HEK293 (cell line): ENCODE results near the gene MUC4.
"Not testable (repeated sequence)": the region's sequence is repeated elsewhere in the genome, so short reads cannot be mapped to it uniquely, and the experiment has no call there.

ENCODE experiments used
- CTCF ChIA-PET: fragments of 350-600 bp; formaldehyde crosslinking; extraction: SDS; loops from one replicate; lab custom pipeline; 2021; ENCODE audit warnings: antibody characterized with exemption; lab: Yijun Ruan, JAX
- POLR2A ChIA-PET: fragments of 300-600 bp; formaldehyde crosslinking; extraction: SDS; loops from one replicate; lab custom pipeline; 2020; ENCODE audit warnings: antibody characterized with exemption, inconsistent platforms; lab: Yijun Ruan, JAX
- H3K27ac ChIP-seq: fragments of 200-500 bp; sonication (Bioruptor generic); 2 replicates; pipeline ENCODE4 v1.5.1; 2014; ENCODE audit warnings: low read depth, low read length, control low read depth, inconsistent platforms; ENCODE audit errors: extremely low read depth
- H3K36me3 ChIP-seq, 2 experiments: fragments of 200-500 bp in 1 of 2; sonication (Bioruptor generic) in 1 of 2; 1 replicate in 1 of 2; 2 replicates in 1 of 2; pipeline ENCODE4 v1.5.1; 2014 to 2017; ENCODE audit warnings: inconsistent platforms in 2 of 2, low read length in 2 of 2; ENCODE audit not compliant: control insufficient read depth in 2 of 2, insufficient read depth in 1 of 2
- H3K4me1 ChIP-seq: fragments of 200-500 bp; sonication (Bioruptor generic); 2 replicates; pipeline ENCODE4 v1.5.1; 2014; ENCODE audit warnings: mild to moderate bottlenecking, low read length, inconsistent platforms; ENCODE audit not compliant: control insufficient read depth, insufficient read depth
- H3K4me3 ChIP-seq: 2 replicates; pipeline ENCODE4 v1.5.1; 2011; ENCODE audit warnings: low read depth, mild to moderate bottlenecking, control low read depth, low read length, moderate library complexity
- H3K9me3 ChIP-seq: fragments of 200-500 bp; sonication (Bioruptor generic); 2 replicates; pipeline ENCODE4 v1.5.1; 2014; ENCODE audit warnings: low read depth, low read length, inconsistent platforms; ENCODE audit not compliant: control insufficient read depth, insufficient read depth
- GLI2 ChIP-seq: fragments of 450-650 bp; formaldehyde crosslinking; IDR thresholded peaks from 2 replicates; pipeline ENCODE4; 2017; ENCODE audit warnings: missing biosample characterization, missing genetic modification characterization, low read depth, borderline replicate concordance
- OVOL3 ChIP-seq: fragments of 450-650 bp; formaldehyde crosslinking; IDR thresholded peaks from 2 replicates; pipeline ENCODE4 v1.5.1; 2016; ENCODE audit warnings: missing biosample characterization, missing genetic modification characterization
- PRDM2 ChIP-seq: fragments of 450-650 bp; formaldehyde crosslinking; IDR thresholded peaks from 2 replicates; pipeline ENCODE4 v1.5.1; 2016; ENCODE audit warnings: missing biosample characterization, missing genetic modification characterization, borderline replicate concordance
- YY1 ChIP-seq: fragments of 450-650 bp; formaldehyde crosslinking; IDR thresholded peaks from 2 replicates; pipeline ENCODE4 v1.5.1; 2018; ENCODE audit warnings: missing biosample characterization, missing genetic modification characterization
- ZNF121 ChIP-seq: fragments of 450-650 bp; formaldehyde crosslinking; IDR thresholded peaks from 2 replicates; pipeline ENCODE4 v1.5.1; 2016; ENCODE audit warnings: missing biosample characterization, missing genetic modification characterization
- ZNF138 ChIP-seq: fragments of 450-650 bp; formaldehyde crosslinking; IDR thresholded peaks from 2 replicates; pipeline ENCODE4 v1.5.1; 2016; ENCODE audit warnings: missing biosample characterization, missing genetic modification characterization, borderline replicate concordance
- ZNF324 ChIP-seq: fragments of 450-650 bp; formaldehyde crosslinking; IDR thresholded peaks from 2 replicates; pipeline ENCODE4 v1.5.1; 2016; ENCODE audit warnings: missing biosample characterization, missing genetic modification characterization
- ZNF404 ChIP-seq: fragments of 450-650 bp; formaldehyde crosslinking; IDR thresholded peaks from 2 replicates; pipeline ENCODE4 v1.5.1; 2017; ENCODE audit warnings: missing biosample characterization, missing genetic modification characterization
- ZNF513 ChIP-seq: fragments of 450-650 bp; IDR thresholded peaks from 2 replicates; pipeline ENCODE4 v1.5.1; 2018; ENCODE audit warnings: missing biosample characterization, missing genetic modification characterization
- ZNF549 ChIP-seq: fragments of 450-650 bp; IDR thresholded peaks from 2 replicates; pipeline ENCODE4 v1.5.1; 2018; ENCODE audit warnings: missing biosample characterization, missing genetic modification characterization, mild to moderate bottlenecking, inconsistent platforms, moderate library complexity
- ZNF561 ChIP-seq: fragments of 450-650 bp; IDR thresholded peaks from 2 replicates; pipeline ENCODE4 v1.5.1; 2018; ENCODE audit warnings: missing biosample characterization, missing genetic modification characterization, borderline replicate concordance
- ZNF639 ChIP-seq: fragments of 450-650 bp; formaldehyde crosslinking; IDR thresholded peaks from 2 replicates; pipeline ENCODE4 v1.5.1; 2016; ENCODE audit warnings: missing biosample characterization, missing genetic modification characterization
- ZNF692 ChIP-seq: fragments of 450-650 bp; formaldehyde crosslinking; IDR thresholded peaks from 2 replicates; pipeline ENCODE4 v1.5.1; 2016; ENCODE audit warnings: missing biosample characterization, missing genetic modification characterization
- ZNF704 ChIP-seq: fragments of 450-650 bp; formaldehyde crosslinking; IDR thresholded peaks from 2 replicates; pipeline ENCODE4 v1.5.1; 2016; ENCODE audit warnings: missing biosample characterization, missing genetic modification characterization
- ZSCAN23 ChIP-seq: fragments of 450-650 bp; formaldehyde crosslinking; IDR thresholded peaks from 2 replicates; pipeline ENCODE4 v1.5.1; 2016; ENCODE audit warnings: missing biosample characterization, missing genetic modification characterization
- ZSCAN4 ChIP-seq: fragments of 450-650 bp; formaldehyde crosslinking; IDR thresholded peaks from 2 replicates; pipeline ENCODE4 v1.5.1; 2017; ENCODE audit warnings: missing biosample characterization, missing genetic modification characterization
- TF ChIP-seq, protein P1 (sequence below): fragments of 450-650 bp; formaldehyde crosslinking; IDR thresholded peaks from 2 replicates; pipeline ENCODE4 v1.5.1; 2016; ENCODE audit warnings: missing biosample characterization, missing genetic modification characterization

MUC4 gene

DNA sequence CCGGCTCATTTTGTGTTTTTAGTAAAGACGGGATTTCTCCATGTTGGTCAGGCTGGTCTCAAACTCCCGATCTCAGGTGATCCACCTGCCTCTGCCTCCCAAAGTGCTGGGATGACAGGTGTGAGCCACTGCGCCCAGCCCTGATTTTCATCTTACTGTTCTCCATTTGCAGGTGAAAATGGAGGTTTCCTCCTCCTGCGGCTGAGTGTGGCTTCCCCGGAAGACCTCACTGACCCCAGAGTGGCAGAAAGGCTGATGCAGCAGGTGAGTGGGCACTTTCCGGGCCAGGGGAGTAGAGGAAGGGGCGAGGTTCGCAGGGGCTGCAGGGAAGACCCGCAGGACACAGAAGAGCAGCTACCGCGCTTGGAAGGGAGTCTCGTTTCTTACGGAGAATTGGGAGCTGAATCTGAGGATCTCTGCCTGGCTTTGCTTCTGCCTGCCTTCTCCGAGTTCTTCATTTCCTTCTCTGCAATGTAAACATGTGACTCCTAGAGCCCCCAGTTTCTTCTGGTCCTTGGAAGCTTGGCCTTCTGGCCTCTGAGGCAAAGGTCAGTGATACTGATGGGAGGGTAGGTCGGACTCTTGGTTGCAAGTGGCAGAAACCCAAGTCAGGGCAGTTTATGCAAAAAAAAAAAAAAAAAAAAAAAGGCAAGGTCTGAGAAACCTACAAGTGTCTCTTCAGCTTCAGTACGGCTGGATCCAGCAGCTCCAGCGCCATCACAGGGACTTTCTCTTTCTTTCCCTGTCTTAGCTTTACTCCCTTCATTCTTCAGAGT is 82.1 kb downstream of the MUC4 start (continued):
- TF ChIP-seq ZNF639 (tag by site-specific recombination) (no peak), ZNF692 (no peak)

- H3K9me3 ChIP-seq, POLR2A ChIA-PET, H3K36me3 ChIP-seq, H3K4me3 ChIP-seq, H3K4me1 ChIP-seq, H3K27ac ChIP-seq, CTCF ChIA-PET: not testable (repeated sequence)
These were observed 82.9 kb downstream of the MUC4 start for GRCh38 chr3:195728789-195729188.

- POLR2A ChIA-PET = no interaction called here
- H3K9me3 ChIP-seq = no peaks in the 10 kb centered on the region
- CTCF ChIA-PET = no interaction called here
- no peak overlapping the region for H3K4me3 ChIP-seq
- no peak overlapping the region for H3K27ac ChIP-seq
- H3K36me3 ChIP-seq = no peaks in the 10 kb centered on the region
- H3K4me1 ChIP-seq = no peaks in the 10 kb centered on the region
- TF ChIP-seq ZNF513 (tag by site-specific recombination) (no peak), ZSCAN4 (tag by site-specific recombination) (no peak), PRDM2 (tag by site-specific recombination) (no peak), ZNF404 (tag by site-specific recombination) (no peak), ZNF324 (no peak), ZNF561 (tag by site-specific recombination) (no peak), ZNF121 (tag by site-specific recombination) (no peak), ZNF704 (tag by site-specific recombination) (no peak), GLI2 (tag by site-specific recombination) (no peak), YY1 (tag by site-specific recombination) (no peak), ZNF138 (no peak), ZNF549 (tag by site-specific recombination) (no peak), ZSCAN23 (no peak), OVOL3 (no peak)
- TF ChIP-seq, protein P1, sequence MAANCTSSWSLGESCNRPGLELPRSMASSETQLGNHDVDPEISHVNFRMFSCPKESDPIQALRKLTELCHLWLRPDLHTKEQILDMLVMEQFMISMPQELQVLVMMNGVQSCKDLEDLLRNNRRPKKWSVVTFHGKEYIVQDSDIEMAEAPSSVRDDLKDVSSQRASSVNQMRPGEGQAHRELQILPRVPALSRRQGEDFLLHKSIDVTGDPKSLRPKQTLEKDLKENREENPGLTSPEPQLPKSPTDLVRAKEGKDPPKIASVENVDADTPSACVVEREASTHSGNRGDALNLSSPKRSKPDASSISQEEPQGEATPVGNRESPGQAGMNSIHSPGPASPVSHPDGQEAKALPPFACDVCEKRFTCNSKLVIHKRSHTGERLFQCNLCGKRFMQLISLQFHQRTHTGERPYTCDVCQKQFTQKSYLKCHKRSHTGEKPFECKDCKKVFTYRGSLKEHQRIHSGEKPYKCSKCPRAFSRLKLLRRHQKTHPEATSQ = no peak
These were observed 84.0 kb downstream of the MUC4 start for GRCh38 chr3:195727606-195728195.
